DMS153 treated with DMSO at 0.1 percent for 48 hours (cell line): Measurements from ENCODE around the gene HPS1.
A peak's percentile ranks its signal among the peaks of the same experiment; 100 is the strongest.

Experiments
- DNase-seq: peaks from one replicate; lab custom pipeline; 2025; ENCODE audit not compliant: unreplicated experiment; lab: John Stamatoyannopoulos, UW

Gene HPS1

GRCh38 chr10:98415731-98416119, 31.0 kb downstream of the HPS1 start:
- DNase-seq = no peak

- peak; percentile 84 for DNase-seq
These were observed 31.6 kb downstream of the HPS1 start, which contains the start of gene PYROXD2 for GRCh38 chr10:98414932-98415730. Gene PYROXD2 (minus strand): TSS chr10:98415182. CDS start chr10:98415135, 47 bp downstream.

- no peak for DNase-seq
These were observed 32.2 kb downstream of the HPS1 start for GRCh38 chr10:98414578-98414931.

GRCh38 chr10:98411768-98412167, 35.0 kb downstream of the HPS1 start:
- DNase-seq = no peak

GRCh38 chr10:98411166-98411565, 35.6 kb downstream of the HPS1 start:
- DNase-seq = no peak

- no peak for DNase-seq
These were observed 36.0 kb downstream of the HPS1 start for GRCh38 chr10:98410759-98411158.

- DNase-seq = no peak
These were observed 36.5 kb downstream of the HPS1 start for GRCh38 chr10:98410135-98410743.

- DNase-seq = no peak
These were observed 37.9 kb downstream of the HPS1 start for GRCh38 chr10:98408799-98409198.

- DNase-seq = no peak
These were observed 38.9 kb downstream of the HPS1 start for GRCh38 chr10:98407744-98408241.

- no peak for DNase-seq
These were observed 39.6 kb downstream of the HPS1 start for GRCh38 chr10:98407017-98407743.

- DNase-seq = no peak
These were observed 41.3 kb downstream of the HPS1 start for GRCh38 chr10:98405422-98405821.

GRCh38 chr10:98404571-98405359, 42.0 kb downstream of the HPS1 start:
- DNase-seq = no peak

- no peak for DNase-seq
These were observed 42.8 kb downstream of the HPS1 start for GRCh38 chr10:98403812-98404504.

GRCh38 chr10:98402931-98403718, 43.6 kb downstream of the HPS1 start:
- no peak for DNase-seq

- no peak for DNase-seq
These were observed 44.3 kb downstream of the HPS1 start for GRCh38 chr10:98402478-98402877.

GRCh38 chr10:98400482-98400881, 46.3 kb downstream of the HPS1 start:
- no peak for DNase-seq

GRCh38 chr10:98399784-98400183, 47.0 kb downstream of the HPS1 start:
- no peak for DNase-seq

GRCh38 chr10:98397089-98397600, 49.6 kb downstream of the HPS1 start:
- no peak for DNase-seq
